Nucleus accumbens (tissue), 56 donors: ENCODE measurements around the gene BABAM2.
"Not testable (repeated sequence)": the region's sequence is repeated elsewhere in the genome, so short reads cannot be mapped to it uniquely, and the experiment has no call there.

ENCODE experiments used
- DNase-seq, 56 donors: peaks; one replicate each; lab custom pipeline; 2025; lab: John Stamatoyannopoulos, UW

Gene BABAM2

GRCh38 chr2:28335265-28335664 lies 444.7 kb downstream of the BABAM2 start:
- DNase-seq, result not testable (repeated sequence)

GRCh38 chr2:28335666-28336065 lies 445.1 kb downstream of the BABAM2 start:
- no peak for DNase-seq

GRCh38 chr2:28336264-28336980 lies 445.9 kb downstream of the BABAM2 start:
- DNase-seq, result no peak

GRCh38 chr2:28336982-28337627 lies 446.6 kb downstream of the BABAM2 start:
- DNase-seq, result no peak

GRCh38 chr2:28338046-28338817 lies 447.7 kb downstream of the BABAM2 start:
- peak in 1 of 56 donors; percentile 6 for DNase-seq

GRCh38 chr2:28338831-28339321 lies 448.3 kb downstream of the BABAM2 start:
- DNase-seq, result no peak

GRCh38 chr2:28339516-28340175 lies 449.1 kb downstream of the BABAM2 start:
- no peak for DNase-seq

- DNase-seq, result no peak
Observed at GRCh38 chr2:28340312-28341202, 450.0 kb downstream of the BABAM2 start.

- no peak for DNase-seq
Observed at GRCh38 chr2:28341208-28341891, 450.8 kb downstream of the BABAM2 start.

- peak in 2 of 56 donors; percentile 14 to 23 for DNase-seq
Observed at GRCh38 chr2:28342081-28342967, 451.8 kb downstream of the BABAM2 start.

- no peak for DNase-seq
Observed at GRCh38 chr2:28343184-28343942, 452.8 kb downstream of the BABAM2 start.

- no peak for DNase-seq
Observed at GRCh38 chr2:28343971-28344715, 453.6 kb downstream of the BABAM2 start.

GRCh38 chr2:28344756-28345373 lies 454.3 kb downstream of the BABAM2 start:
- no peak for DNase-seq

- no peak for DNase-seq
Observed at GRCh38 chr2:28345619-28346018, 455.1 kb downstream of the BABAM2 start.

GRCh38 chr2:28346587-28346986 lies 456.1 kb downstream of the BABAM2 start:
- DNase-seq, result no peak

GRCh38 chr2:28347193-28347592 lies 456.7 kb downstream of the BABAM2 start:
- no peak for DNase-seq
